GM23338 (cell line): ENCODE measurements around the gene MRPL44.

Experiments used
- CREB1 ChIP-seq: fragments of 250-450 bp; sonication (Bioruptor Pico); IDR thresholded peaks from 2 replicates; pipeline ENCODE4 v1.5.0; 2020; ENCODE audit warnings: low read depth, mild to moderate bottlenecking, moderate library complexity
- CTCF ChIP-seq, 2 experiments: fragments of 200-600 bp in 1 of 2; sonication (generic) in 1 of 2; conservative IDR thresholded peaks; 2 replicates each; pipeline versions ENCODE4 v1.5.1 to v1.6.1; 2016 to 2017; ENCODE audit warnings: antibody characterized with exemption in 2 of 2, low read depth in 2 of 2, mild to moderate bottlenecking in 2 of 2, moderate library complexity in 1 of 2
- EZH2 ChIP-seq: fragments of 200-600 bp; sonication (generic); IDR thresholded peaks from one replicate; pipeline ENCODE4 v1.8.0; 2017; ENCODE audit warnings: antibody characterized with exemption, mild to moderate bottlenecking, low read depth; ENCODE audit not compliant: unreplicated experiment
- EZH2phosphoT487 ChIP-seq: fragments of 200-600 bp; sonication (generic); IDR thresholded peaks from one replicate; pipeline ENCODE4 v1.8.1; 2018; ENCODE audit warnings: antibody characterized with exemption; ENCODE audit not compliant: unreplicated experiment
- JUNB ChIP-seq: IDR thresholded peaks from one replicate; pipeline ENCODE4 v1.6.1; 2016; ENCODE audit warnings: antibody characterized with exemption; ENCODE audit not compliant: unreplicated experiment
- POLR2AphosphoS5 ChIP-seq: IDR thresholded peaks from 2 replicates; pipeline ENCODE4 v1.6.1; 2016; ENCODE audit warnings: antibody characterized with exemption, low read depth
- ZNF114 ChIP-seq: fragments of 250-450 bp; sonication (Bioruptor Pico); IDR thresholded peaks from 2 replicates; pipeline ENCODE4 v1.5.0; 2020; ENCODE audit warnings: mild to moderate bottlenecking, moderate library complexity
- ZNF331 ChIP-seq: fragments of 250-450 bp; sonication (Bioruptor Pico); IDR thresholded peaks from 2 replicates; pipeline ENCODE4 v1.5.0; 2020; ENCODE audit warnings: low read depth, mild to moderate bottlenecking, moderate library complexity
- TF ChIP-seq, protein P1 (sequence below): IDR thresholded peaks from one replicate; pipeline ENCODE4 v1.6.1; 2018; ENCODE audit warnings: antibody characterized with exemption; ENCODE audit not compliant: unreplicated experiment

GRCh38 chr2:223981241-223981640, 24.0 kb downstream of the MRPL44 start:
- TF ChIP-seq CTCF (conservative IDR thresholded peaks at IDR 0.05; ENCODE audit: low read depth in 2 of 2), result no peak
- TF ChIP-seq CREB1 (CRISPR knock-in tag), result no peak
- no peak for TF ChIP-seq EZH2phosphoT487
- TF ChIP-seq, protein P1, sequence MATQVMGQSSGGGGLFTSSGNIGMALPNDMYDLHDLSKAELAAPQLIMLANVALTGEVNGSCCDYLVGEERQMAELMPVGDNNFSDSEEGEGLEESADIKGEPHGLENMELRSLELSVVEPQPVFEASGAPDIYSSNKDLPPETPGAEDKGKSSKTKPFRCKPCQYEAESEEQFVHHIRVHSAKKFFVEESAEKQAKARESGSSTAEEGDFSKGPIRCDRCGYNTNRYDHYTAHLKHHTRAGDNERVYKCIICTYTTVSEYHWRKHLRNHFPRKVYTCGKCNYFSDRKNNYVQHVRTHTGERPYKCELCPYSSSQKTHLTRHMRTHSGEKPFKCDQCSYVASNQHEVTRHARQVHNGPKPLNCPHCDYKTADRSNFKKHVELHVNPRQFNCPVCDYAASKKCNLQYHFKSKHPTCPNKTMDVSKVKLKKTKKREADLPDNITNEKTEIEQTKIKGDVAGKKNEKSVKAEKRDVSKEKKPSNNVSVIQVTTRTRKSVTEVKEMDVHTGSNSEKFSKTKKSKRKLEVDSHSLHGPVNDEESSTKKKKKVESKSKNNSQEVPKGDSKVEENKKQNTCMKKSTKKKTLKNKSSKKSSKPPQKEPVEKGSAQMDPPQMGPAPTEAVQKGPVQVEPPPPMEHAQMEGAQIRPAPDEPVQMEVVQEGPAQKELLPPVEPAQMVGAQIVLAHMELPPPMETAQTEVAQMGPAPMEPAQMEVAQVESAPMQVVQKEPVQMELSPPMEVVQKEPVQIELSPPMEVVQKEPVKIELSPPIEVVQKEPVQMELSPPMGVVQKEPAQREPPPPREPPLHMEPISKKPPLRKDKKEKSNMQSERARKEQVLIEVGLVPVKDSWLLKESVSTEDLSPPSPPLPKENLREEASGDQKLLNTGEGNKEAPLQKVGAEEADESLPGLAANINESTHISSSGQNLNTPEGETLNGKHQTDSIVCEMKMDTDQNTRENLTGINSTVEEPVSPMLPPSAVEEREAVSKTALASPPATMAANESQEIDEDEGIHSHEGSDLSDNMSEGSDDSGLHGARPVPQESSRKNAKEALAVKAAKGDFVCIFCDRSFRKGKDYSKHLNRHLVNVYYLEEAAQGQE, result no peak
- no peak for TF ChIP-seq EZH2
- TF ChIP-seq POLR2AphosphoS5, result no peak
- no peak for TF ChIP-seq ZNF114 (CRISPR knock-in tag)
- no peak for TF ChIP-seq ZNF331
- TF ChIP-seq JUNB, result no peak
